BLaER1 (cell line): ENCODE data around the gene TUFM.
"Not testable (repeated sequence)": the region's sequence is repeated elsewhere in the genome, so short reads cannot be mapped to it uniquely, and the experiment has no call there.

ENCODE experiments used
- H3K27ac ChIP-seq: shearing (Covaris generic); formaldehyde crosslinking; 2 replicates; pipeline ENCODE4 v1.8.1; 2022
- H3K27me3 ChIP-seq: shearing (Covaris generic); formaldehyde crosslinking; 2 replicates; pipeline ENCODE4 v1.8.1; 2022
- H3K36me3 ChIP-seq: shearing (Covaris generic); formaldehyde crosslinking; 2 replicates; pipeline ENCODE4 v1.8.1; 2022
- H3K4me1 ChIP-seq: shearing (Covaris generic); formaldehyde crosslinking; 2 replicates; pipeline ENCODE4 v1.8.1; 2022
- H3K4me2 ChIP-seq: shearing (Covaris generic); formaldehyde crosslinking; 2 replicates; pipeline ENCODE4 v1.8.1; 2022
- H3K4me3 ChIP-seq: shearing (Covaris generic); formaldehyde crosslinking; 2 replicates; pipeline ENCODE4 v1.8.1; 2022
- H3K9ac ChIP-seq: shearing (Covaris generic); formaldehyde crosslinking; 2 replicates; pipeline ENCODE4 v1.8.1; 2022
- H3K9me3 ChIP-seq: shearing (Covaris generic); formaldehyde crosslinking; 2 replicates; pipeline ENCODE4 v1.8.1; 2022
- H4K20me1 ChIP-seq: shearing (Covaris generic); formaldehyde crosslinking; 2 replicates; pipeline ENCODE4 v1.8.1; 2022
- Cebpa-rat ChIP-seq: shearing (Covaris generic); IDR thresholded peaks from 2 replicates; pipeline ENCODE4 v1.8.1; 2022

Gene TUFM

GRCh38 chr16:28875134-28876018, 29.2 kb upstream of the TUFM start:
- peaks cover 60% of the 10 kb centered on the region for H3K4me1 ChIP-seq
- peaks cover 51% of the 10 kb centered on the region for H3K36me3 ChIP-seq
- H3K4me2 ChIP-seq: no peak overlapping the region
- H3K27me3 ChIP-seq: no peaks in the 10 kb centered on the region
- H3K9me3 ChIP-seq: no peaks in the 10 kb centered on the region
- peaks cover 18% of the 10 kb centered on the region for H4K20me1 ChIP-seq
- H3K4me3 ChIP-seq: no peak overlapping the region
- TF ChIP-seq Cebpa-rat: no peak
- H3K9ac ChIP-seq: 0 out of 2 replicates have a peak overlapping the region, but pooled peaks have one; percentile 55
- H3K27ac ChIP-seq: peak overlapping the region; percentile 63

DNA sequence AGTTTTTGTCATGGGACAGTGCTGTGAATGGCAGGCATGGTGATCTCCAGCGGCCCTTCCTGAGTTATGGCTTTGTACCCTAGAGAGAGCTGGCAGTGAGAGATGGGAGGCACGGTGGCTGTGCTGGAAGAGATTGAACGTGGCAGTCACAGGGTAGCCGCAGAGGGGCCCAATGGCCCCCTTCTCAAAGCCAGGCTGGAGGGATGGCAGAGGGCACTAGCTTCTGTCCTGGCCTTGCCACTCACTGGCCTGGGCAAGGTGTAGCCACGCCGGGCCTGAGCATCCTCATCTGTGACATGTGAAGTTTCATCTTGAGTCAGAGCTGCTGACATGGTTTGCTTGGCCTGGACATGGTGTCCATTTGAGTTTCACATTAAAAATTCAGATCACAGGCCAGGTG, 28.3 kb upstream of the TUFM start:
- Histone ChIP-seq H3K27ac (no peak overlapping the region), H4K20me1 (peaks cover 25% of the 10 kb centered on the region), H3K9me3 (no peaks in the 10 kb centered on the region), H3K27me3 (no peaks in the 10 kb centered on the region), H3K9ac (no peak overlapping the region), H3K36me3 (peaks cover 61% of the 10 kb centered on the region), H3K4me3 (no peak overlapping the region), H3K4me1 (peaks cover 56% of the 10 kb centered on the region), H3K4me2 (no peak overlapping the region)
- TF ChIP-seq Cebpa-rat: no peak

GRCh38 chr16:28873543-28874201, 27.5 kb upstream of the TUFM start:
- Histone ChIP-seq H4K20me1 (peaks cover 25% of the 10 kb centered on the region), H3K36me3 (peaks cover 68% of the 10 kb centered on the region), H3K27me3 (no peaks in the 10 kb centered on the region)

GRCh38 chr16:28872952-28873351, 26.8 kb upstream of the TUFM start:
- H3K27ac ChIP-seq: no peak overlapping the region
- H3K9ac ChIP-seq: no peak overlapping the region
- no peak overlapping the region for H3K4me2 ChIP-seq
- H4K20me1 ChIP-seq: peaks cover 25% of the 10 kb centered on the region
- H3K4me1 ChIP-seq: peaks cover 41% of the 10 kb centered on the region
- no peak overlapping the region for H3K4me3 ChIP-seq
- H3K27me3 ChIP-seq: no peaks in the 10 kb centered on the region
- H3K9me3 ChIP-seq: no peaks in the 10 kb centered on the region
- peaks cover 75% of the 10 kb centered on the region for H3K36me3 ChIP-seq
- no peak for TF ChIP-seq Cebpa-rat

More at GRCh38 chr16:28873543-28874201, 27.5 kb upstream of the TUFM start:
- H3K4me3 ChIP-seq: no peak overlapping the region
- H3K4me1 ChIP-seq: peaks cover 48% of the 10 kb centered on the region
- no peak overlapping the region for H3K4me2 ChIP-seq
- H3K27ac ChIP-seq: no peak overlapping the region
- TF ChIP-seq Cebpa-rat: no peak
- no peak overlapping the region for H3K9ac ChIP-seq
- H3K9me3 ChIP-seq: no peaks in the 10 kb centered on the region

DNA sequence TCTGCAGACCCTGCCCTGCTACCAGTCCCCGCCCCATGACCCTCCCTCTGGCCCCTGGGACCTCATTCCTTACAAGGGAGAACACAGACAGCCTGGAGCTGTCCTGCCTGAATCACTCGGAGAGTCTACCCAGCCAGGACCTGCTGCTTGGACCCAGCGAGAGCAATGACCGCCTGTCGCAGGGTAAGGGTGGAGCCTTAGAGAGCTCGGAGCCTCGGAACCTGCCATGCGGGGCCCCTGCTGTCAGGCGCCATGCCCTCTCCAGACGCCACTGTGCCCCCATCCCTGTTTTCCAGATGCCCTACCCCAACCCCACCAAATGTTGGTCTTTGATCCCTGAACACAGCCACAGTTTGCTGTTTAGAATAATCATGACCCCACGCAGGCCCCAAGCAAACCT, 23.1 kb upstream of the TUFM start:
- Histone ChIP-seq H3K36me3 (peaks cover 86% of the 10 kb centered on the region), H4K20me1 (peaks cover 41% of the 10 kb centered on the region), H3K27ac (no peak overlapping the region), H3K4me1 (peaks cover 25% of the 10 kb centered on the region), H3K9ac (no peak overlapping the region), H3K9me3 (no peaks in the 10 kb centered on the region), H3K27me3 (no peaks in the 10 kb centered on the region), H3K4me2 (no peak overlapping the region), H3K4me3 (no peak overlapping the region)
- no peak for TF ChIP-seq Cebpa-rat

- not testable (repeated sequence) for H3K4me3 ChIP-seq, H3K4me2 ChIP-seq, H3K27me3 ChIP-seq, H3K9ac ChIP-seq, H3K27ac ChIP-seq, H3K9me3 ChIP-seq
- Histone ChIP-seq H3K36me3 (peaks cover 70% of the 10 kb centered on the region), H3K4me1 (peaks cover 23% of the 10 kb centered on the region), H4K20me1 (peaks cover 44% of the 10 kb centered on the region)
Observed at GRCh38 chr16:28867646-28868045, 21.5 kb upstream of the TUFM start.

DNA sequence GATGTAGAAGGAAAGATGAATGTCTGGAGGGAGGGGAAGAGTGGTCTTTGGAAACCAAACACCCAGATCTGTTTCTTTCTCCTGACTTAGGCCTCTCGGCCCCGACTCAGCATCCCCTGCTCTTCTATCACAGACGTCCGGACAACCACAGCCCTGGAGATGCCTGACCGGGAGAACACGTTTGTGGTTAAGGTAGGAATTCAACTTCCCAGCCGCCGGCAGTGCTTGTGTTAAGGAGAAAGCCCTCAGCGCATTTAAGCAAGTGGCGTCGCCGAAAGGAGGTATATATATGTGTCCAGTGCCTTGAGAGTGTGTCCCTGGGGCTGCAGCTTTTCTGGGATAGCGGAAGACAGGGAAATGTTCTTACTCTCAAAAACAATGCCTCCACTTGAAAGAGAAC, 21.1 kb upstream of the TUFM start:
- H3K4me2 ChIP-seq: no peak overlapping the region
- H3K27ac ChIP-seq: no peak overlapping the region
- no peak overlapping the region for H3K9ac ChIP-seq
- peaks cover 44% of the 10 kb centered on the region for H4K20me1 ChIP-seq
- H3K4me1 ChIP-seq: peaks cover 27% of the 10 kb centered on the region
- no peak overlapping the region for H3K4me3 ChIP-seq
- TF ChIP-seq Cebpa-rat: no peak
- H3K36me3 ChIP-seq: peaks cover 66% of the 10 kb centered on the region
- no peaks in the 10 kb centered on the region for H3K27me3 ChIP-seq
- H3K9me3 ChIP-seq: no peaks in the 10 kb centered on the region

- TF ChIP-seq Cebpa-rat: no peak
- Histone ChIP-seq H3K4me1 (peaks cover 33% of the 10 kb centered on the region), H3K9me3 (no peaks in the 10 kb centered on the region), H3K36me3 (peaks cover 58% of the 10 kb centered on the region), H3K27ac (no peak overlapping the region), H3K4me3 (no peak overlapping the region), H3K27me3 (no peaks in the 10 kb centered on the region), H3K9ac (no peak overlapping the region), H3K4me2 (no peak overlapping the region), H4K20me1 (peaks cover 44% of the 10 kb centered on the region)
Observed at GRCh38 chr16:28866454-28866804, 20.3 kb upstream of the TUFM start.

DNA sequence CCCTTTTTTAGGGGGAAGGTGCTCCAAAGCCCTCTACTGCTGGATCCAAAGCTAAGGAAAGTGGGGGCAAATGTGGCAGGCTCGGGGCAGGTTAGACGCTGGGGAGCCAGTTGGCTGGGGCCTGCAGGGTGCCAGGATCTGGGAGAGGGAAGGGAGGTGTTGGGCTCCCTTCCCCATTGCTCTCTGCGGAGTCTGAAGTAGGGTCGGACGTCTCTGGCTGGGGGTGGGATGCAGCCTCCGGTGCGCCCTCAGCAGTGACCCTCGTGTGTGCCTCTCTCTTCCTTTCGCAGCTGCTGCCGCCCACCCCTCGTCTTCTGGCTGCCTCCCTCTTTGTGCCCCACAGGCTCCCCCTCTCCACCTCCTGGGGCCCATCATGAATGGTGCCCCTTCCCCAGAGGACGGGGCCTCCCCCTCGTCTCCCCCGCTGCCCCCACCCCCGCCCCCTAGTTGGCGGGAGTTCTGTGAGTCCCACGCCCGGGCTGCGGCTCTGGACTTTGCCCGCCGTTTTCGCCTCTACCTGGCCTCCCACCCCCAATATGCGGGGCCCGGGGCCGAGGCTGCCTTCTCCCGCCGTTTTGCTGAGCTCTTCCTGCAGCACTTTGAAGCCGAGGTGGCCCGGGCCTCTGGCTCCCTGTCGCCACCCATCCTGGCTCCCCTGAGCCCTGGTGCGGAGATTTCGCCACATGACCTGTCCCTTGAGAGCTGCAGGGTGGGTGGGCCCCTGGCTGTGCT, 19.7 kb upstream of the TUFM start:
- TF ChIP-seq Cebpa-rat: no peak
- no peaks in the 10 kb centered on the region for H3K27me3 ChIP-seq
- peaks cover 44% of the 10 kb centered on the region for H4K20me1 ChIP-seq
- H3K4me1 ChIP-seq: peaks cover 33% of the 10 kb centered on the region
- peak overlapping the region; percentile 95 for H3K4me2 ChIP-seq
- no peak overlapping the region for H3K27ac ChIP-seq
- no peak overlapping the region for H3K4me3 ChIP-seq
- peaks cover 53% of the 10 kb centered on the region for H3K36me3 ChIP-seq
- no peaks in the 10 kb centered on the region for H3K9me3 ChIP-seq
- H3K9ac ChIP-seq: peak overlapping the region; percentile 96
